ENCODE data around the gene FURIN.
A peak's percentile ranks its signal among the peaks of the same experiment; 100 is the strongest.
"Not testable (repeated sequence)": the region's sequence is repeated elsewhere in the genome, so short reads cannot be mapped to it uniquely, and the experiment has no call there.

The FURIN gene

DNA sequence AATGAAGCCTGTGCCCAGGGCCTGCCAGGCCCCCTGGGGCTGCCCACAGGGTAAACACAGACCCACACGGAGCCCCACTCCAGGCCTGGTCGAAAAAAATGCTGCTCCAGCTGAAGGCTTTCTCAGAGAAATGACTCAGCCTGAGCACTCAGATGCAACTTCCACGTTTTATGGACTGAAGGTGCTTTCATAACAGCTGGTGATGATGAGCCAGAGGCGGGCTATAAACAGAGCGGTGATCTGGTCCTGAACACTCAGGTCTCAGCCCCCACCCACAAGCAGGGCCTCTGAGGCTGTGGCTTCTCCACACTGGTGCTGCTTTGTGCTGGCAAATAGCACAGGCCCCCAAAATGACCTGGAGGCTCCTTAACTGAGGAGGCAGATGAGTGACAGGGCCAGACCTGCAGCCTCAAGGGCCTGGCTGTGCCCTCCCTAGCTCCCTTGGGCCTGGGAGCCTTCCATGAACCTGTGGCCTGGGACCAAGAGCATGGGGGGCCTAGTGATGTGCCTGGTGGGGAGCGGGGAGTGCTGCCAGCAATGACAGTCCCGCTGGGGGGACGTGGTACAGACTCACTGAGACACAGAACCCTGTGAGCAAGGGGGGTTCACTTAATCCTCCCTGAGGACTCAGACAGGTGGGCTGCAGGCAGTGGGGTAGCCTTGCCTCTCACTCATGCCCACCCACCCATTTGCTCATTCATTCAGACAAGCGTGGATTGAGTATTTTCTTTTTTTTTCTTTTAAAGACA is 23.0 kb upstream of the FURIN start:
- DNase-seq, result peak; percentile 41

DNA sequence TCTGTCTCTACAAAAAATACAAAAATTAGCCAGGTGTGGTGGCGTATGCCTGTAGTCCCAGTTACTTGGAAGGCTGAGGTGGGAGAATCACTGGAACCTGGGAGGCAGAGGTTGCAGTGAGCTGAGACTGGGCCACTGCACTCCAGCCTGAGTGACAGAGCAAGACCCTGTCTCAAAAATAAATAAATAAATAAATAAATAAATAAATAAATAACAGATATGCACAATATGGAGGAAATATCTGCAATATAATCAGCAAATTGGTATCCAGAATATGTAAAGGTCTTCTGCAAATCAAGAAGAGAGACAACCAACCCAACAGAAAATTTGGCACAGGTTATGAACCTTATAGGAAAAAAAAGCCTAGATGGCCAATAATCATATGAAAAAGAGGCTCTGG is 19.0 kb upstream of the FURIN start:
- DNase-seq, result not testable (repeated sequence)

DNA sequence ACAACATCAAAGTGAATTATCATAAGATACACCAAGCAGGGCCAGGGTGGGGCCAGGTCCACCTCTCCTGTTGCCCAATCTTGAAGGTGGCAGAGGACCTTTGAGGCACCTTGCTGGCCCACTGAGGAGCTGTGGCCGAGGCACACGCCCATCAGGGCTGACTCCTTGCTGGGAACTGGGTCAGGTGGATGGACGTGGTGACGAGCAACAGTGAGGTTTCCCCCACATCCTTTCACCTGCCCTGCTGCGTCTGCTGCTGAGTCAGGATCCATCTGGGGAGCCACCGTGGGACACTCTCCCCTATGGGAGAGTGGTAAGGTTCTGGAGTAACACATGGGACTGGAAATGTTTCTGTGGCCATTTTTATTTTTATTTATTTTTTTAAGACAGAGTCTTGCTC is 17.3 kb upstream of the FURIN start:
- no peak for DNase-seq

DNA sequence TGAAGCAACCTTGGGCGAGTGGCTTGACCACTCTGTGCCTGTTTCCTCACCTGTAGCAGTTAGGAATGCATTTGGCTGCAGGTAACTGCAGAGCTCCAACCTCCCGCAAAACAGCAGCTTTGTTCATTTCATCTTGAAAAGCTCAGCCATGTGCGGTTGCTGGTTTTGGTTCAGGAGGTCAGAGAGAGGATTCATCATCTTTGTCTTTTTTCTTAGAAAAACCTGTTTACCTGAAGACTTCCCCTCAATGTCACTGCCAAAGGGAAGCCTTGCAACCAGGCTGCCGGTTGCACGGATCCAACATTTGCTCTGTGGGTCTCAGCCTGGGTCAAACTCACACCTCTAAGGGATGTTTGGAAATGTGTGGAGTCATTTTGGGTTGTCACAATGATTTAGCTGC is 16.4 kb upstream of the FURIN start:
- DNase-seq, result no peak

DNA sequence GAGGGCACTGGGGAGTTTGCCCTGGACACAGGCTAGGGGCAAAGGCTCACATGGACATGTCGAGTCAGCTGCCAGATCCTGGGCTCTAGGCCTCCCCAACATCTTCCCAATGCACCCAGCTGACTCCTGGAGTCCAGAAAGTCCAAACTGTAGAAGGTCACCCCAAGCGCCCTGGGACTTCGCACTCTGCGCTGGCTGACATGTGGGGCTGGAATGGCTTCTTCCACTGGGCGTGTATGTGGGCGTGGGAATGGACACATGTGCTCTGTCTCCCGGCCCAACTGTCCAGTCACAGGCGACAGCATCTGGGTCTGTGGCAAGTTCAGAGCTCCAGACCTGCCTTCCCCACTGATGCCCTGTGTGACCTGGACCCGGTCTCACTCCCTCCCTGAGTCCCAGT is 13.2 kb upstream of the FURIN start:
- no peak for DNase-seq

DNA sequence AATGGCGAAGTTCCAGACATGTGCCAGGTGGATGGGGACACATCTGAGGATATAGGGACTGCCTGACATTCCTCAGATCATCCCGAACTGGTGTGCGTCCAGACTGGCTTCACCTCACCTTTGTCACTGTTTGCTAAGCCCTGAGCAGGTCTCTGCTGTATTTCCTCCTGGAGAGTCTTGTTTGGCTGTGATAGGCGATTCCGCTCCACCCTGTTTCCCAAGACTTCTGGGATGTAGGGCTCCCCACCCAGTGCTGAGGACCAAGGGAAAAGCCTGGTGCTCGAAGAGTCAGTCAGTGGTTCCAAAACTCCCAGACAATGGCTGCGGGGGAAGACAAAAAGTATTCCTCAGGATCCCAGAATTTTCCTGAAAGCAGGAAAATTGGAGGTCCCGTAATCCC is 11.1 kb upstream of the FURIN start:
- DNase-seq, result no peak

DNA sequence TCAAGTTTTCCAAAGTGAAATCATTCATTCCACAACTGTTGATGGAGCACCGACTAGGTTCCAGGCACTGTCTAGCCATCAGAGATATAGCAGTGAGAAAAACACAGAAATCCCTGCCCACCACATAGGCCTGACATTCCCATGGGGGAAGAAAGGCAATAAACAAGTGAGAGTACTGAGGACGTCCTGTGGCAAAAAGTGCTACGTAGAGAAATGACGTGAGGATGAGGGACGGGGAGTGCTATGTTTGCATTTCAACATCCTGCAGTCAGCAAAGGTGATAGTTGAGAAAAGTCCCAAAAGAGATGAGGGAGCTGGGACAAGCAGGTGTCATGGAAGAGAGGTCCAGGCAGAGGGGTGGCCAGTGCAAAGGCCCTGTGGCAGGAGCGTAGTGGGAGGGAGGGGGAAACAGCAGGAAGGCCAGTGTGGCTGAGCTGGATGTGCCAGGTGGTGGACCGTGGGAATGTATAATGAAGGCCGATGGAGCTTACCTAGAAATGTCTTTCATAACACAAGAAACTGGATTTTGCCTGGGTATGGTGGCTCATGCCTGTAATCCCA is 10.4 kb upstream of the FURIN start:
- no peak for DNase-seq

DNA sequence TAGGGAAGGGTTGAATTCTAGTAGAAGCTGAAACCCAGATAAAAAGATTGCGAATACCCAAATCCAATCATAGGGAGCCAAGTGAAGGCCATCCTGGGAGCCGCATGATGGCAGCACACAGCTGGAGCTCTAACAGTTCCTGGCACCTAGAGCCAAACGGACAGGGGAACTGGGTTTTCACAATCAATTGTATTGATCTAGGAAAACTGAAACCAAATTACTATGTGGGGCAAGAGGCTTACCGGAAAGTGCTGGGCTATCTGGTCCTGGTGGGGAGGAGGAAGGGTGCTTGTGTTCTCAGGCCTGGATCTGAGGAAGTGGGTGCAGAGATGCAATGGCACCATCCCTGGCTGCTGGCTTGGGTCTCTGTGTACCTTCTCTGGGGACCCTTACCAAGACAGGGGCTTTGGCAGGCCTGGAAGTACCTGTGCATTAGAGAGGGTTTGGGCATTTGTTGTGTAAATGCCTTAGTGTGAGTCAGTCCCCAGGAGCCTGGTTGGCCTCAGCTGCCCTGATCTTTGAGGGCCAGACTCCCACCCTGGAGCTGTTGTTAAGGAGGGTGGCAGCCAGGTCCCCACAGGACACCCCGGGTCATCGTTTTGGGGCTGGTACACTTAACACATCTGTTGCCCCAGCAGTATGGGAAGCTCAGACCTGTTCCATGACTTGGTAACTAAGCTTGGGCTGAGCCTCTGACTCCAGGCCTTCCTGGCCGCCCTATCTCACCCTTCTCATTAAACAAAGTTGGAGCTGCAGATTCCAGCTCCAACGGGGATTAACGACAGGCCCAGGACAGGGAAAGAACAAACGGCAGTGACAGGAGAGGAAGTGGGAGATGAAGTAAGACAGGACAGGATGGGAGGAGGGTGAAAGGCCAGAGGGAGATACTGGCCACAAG is 8.9 kb upstream of the FURIN start:
- DNase-seq, result no peak

DNA sequence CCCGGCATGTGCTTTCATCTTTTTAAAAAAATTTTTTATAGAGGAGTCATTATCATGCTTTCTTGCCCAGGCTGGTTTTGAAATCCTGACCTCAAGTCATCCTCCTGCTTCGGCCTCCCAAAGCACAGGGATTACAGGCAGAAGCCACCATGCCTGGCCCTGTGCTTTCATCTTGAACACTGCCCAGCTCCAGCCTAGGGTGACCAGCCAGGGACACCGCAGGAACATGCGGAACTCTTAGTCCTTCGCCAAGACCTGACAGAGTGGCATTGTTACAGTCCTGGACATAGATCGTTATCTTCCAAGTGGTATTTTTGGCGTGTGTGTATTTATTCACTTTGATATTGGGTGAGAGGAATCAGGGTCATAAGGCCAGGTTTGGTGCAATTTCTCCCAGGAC is 7.9 kb upstream of the FURIN start:
- DNase-seq, result no peak

DNA sequence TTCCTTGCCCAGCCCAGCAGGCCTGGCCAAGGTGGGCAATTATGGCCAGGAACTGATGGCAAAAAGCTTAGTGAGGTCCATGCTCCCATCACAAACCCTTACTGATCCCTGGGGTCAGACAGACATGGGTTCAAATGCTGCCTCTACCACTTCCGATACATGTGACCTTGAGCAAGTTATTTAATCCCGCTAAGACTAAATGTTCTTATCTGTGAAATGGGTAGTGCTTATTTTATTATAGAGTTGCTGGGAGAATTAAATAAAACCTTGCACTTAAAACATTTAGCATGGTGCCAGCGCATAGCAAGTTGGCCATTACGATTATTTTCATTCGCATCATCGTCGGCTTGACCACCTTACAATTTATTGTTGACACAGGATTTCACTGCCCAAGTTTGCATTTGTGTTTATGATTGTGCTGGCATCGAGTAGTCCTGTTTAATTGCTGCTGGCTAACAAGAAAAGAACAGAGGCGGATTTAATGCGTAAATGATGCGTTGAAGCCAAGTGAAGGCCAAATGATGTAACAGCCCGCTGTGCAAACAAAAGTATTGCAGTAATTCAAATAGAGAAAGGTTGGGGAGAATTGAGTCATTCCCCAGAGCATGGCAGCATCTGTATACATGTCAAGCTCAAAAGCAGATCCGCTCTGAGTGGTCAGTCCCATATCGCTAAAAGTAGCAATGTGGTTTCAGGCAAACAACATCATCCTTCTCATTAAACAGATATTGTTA is 7.3 kb upstream of the FURIN start:
- no peak for DNase-seq

DNA sequence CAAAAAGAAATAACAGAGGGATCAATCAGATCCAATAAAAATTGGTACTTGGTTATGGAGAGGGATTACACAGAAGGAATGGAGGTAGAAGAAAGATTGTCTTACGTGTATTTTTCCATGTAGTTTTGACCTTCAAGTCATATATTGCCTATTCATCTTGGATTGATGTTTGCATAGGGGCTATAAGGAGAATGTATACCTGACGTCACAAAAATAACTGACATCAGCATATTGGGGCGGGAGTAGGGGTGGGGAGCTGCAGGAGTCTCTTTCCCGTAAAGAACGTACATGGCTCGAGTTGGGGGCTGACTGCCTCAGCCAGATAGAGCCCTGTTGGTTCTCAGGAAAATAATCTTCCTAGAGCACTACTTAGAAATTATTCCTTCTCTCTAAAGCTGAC is 5.9 kb upstream of the FURIN start:
- no peak for DNase-seq

DNA sequence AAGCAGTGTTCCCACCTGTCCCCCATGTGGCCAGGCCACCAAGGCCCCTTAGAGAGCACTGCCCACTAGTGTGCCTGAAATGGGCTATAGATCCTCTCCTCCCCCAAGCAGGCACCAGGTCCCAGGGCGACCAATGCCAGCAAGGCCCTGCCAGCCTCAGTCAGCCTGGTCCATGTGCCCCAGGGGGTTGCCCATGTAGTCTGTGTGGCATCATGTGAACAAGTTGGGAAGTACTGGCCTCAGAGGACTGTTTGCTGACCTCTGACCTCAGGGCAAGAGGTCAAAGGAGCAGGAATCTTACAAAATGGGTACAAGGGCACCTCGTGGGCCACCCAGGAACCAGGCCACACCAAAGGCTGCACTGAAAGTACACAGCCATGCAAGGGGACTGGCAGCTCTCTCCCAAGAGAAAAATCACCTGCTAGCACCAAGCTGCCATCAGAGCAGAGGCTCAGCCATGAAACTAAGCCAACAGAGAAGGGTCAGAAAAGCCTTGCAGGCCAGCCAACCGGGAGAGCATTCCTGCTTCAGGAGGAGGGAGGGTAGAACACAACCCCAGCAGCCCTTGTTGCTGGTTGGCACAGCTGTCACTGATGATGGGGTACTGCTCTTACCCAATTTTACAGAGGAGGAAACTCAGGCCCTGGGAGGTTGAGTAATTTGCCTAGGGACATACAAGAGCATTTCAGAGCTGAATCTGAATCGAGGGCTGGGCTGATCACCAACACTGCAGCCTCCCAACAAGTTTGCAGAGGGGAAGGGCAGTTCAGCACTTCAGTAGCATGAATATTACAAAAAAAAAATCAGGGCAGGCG is 5.2 kb upstream of the FURIN start:
- no peak for DNase-seq

DNA sequence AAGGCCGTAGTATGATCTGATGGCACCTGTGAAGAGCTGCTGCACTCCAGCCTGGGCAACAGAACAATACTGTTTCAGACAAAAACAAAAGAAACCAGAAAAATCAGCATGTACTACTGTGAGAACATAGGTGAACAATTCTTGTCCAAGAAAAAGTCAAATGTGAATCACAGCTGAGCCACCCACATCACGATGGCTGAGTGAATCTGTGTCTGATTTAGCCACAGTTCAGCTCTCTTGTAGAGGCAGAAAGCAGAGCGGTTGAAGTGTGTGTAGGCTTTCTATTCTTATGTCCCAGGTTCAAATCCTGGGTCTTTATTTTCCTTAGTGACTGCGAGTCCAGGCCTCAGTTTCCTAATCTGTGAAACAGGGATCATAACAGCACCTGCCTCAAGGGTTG is 4.4 kb upstream of the FURIN start:
- no peak for DNase-seq

DNA sequence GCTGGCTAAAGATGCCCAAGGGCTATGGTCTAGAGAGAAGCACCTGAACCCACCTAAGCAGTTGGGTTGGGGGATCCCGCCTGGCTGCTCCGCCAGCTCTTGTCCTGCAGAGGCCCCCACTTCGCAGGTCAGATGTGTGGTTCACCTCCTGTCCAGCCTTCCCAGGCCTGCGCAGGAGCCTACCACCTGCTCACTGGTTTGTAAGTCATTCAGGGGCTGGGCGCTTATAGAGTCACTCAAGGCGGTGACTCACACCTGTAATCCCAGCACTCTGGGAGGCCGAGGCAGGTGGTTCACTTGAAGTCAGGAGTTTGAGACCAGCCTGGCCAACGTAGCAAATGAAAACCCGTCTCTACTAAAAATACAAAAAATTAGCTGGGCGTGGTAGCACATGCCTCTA is 3.9 kb upstream of the FURIN start:
- no peak for DNase-seq

DNA sequence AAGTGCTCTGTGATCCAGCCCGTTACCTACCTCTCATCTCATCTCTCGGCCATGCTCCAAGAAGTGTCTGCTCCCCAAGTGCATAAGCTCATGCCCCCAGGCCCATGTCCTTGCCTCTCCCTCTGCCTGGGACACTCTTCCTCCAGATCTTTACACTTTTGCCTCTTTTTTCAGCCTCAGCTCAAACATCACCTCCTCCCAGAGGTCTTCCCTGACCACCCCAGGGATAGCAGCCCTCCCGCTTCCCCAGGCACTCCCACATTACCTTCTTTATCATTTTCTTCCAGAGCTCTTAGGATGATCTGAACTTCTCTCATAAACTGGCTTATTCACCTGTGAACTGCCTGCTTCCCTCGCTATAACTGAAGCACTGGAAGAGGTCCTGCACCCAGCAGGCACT is 2.7 kb upstream of the FURIN start:
- DNase-seq, result no peak

DNA sequence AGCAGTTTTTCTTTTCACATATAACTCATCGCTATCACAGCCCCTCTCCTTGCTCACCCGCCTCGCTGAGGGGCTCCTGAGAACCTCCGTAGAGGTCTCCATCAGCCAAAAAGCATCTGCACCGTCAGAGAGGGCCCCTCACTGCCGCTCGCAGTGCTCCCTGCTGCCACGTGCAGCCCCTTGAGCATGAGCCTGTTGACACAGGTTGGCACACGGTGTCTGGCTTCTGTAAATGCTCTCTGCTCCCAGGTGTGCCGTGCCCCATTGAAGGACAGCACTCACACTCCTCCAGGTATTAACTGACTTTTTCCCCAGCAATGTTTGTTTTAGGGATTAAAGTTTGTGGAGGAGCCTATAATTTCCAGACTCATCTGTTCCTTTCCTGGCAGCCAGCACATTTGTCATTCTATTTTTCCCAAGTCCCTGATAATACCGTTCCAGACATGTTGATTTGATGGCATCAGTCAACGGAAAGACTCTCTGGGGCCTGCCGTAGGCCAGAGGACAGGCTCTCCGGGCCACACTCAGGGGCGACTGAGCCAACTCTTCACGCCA is 2.1 kb upstream of the FURIN start:
- no peak for DNase-seq

DNA sequence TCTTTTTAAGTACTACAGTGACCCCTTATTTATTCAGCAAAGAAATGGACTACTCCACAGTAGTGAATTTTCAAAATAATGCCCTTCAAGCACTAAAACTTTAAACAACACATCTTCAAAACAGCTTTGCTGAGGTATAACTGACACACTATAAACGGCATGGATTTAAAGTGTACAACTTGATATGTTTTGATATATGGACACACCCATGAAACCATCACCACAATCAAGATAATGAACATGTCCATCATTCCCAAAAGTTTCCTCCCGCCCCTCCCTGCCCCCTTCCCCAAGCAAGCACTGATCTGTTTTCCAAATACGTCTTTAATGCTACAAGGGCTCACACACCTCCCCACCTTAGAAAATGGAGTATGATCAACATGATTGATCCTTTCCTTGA is 1.6 kb upstream of the FURIN start:
- no peak for DNase-seq

DNA sequence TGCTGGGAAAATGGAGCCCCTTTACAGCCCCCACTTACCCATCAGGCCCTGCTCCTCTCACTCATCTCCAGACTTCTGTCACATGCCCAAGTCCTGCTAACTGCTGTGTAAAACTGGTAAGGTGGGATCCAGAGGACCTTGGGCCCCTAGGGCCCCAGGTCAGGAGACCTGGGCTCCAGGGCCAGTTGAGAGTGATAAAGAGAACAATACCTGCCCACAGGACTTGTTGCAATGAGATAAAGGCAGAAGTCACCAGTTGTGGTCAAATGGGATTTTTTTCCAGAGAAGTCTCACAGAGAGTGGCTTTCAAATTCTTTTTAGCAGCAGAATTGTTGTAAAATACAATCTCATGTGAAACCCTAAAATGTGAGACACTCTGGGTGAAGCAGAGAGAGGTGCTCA is 753 bp downstream of the FURIN start:
- DNase-seq, result no peak

DNA sequence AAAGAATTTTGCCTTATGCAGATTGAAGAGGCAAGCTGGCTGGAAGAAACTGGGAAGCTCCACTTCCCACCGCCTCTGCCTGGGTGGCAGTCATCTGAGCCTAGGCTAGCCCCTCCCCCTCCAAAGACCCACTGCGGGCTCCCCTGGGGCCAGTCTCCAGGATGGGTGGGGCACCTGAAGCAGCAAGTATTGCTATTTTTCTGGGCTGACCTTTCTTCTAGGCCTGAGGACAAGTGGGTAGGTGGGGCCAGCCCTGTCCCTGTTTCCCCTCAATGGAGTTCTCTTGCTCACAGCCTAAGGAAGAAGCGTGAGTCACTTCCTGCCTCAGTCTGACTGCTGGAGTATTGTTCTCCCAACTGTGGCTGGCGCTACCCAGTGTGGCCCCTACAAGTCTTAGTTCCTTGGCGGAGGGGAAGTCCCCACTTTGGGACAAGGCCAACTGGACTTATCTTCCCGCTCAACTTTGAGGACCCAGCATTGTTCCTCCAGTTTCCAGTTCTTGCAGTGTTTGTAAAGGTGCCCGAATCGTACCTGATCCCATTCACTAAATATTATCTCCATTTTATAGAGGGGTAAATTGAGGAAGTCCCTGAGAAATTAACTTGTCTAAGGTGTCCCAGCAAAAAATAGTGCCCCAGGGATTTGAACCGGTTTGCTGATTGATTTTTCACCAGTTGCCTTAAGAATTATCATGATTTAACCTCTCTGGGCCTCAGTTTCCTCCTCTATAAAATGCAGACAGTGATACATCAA is 1.4 kb downstream of the FURIN start:
- DNase-seq, result peak; percentile 29

DNA sequence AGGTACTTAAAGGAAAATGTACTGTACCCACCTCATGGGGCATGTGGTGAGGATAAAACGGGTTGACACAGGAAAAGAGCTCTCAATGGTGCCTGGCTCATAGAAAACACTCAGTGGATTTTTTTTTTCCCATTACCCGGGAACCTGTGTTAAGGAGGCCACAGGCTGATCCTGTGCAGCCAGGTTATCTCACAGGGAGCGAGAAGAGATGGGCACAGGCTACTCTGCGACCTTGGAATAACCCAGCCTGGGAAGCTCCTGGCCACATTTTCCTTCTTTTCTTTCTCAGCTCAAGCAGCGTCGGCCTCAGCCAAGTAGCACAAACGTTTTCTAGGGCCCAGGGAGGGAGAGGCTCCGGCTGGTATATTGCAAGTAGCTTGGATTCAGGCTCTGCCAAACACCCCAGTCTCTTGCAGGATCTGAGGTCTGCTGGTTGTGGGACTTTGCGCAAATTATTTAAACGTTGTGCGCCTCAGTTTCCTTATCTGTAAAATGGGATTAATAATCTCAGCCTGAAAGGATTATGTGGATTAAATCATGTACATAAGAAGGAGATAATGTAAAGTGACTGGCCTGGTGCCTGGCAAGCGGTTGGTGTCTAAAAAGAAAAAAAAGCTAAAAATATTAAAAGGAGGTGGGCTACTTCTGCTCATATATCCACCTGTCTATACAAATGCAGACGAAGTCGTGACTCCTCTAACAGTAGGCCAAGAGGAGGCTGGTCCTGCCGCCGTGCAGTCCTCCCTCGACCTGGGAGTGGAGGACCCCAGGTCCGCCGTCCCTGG is 2.2 kb downstream of the FURIN start:
- no peak for DNase-seq

All from amniotic stem cell (primary cell).